ENCODE results near the gene MLN. TPM values are rescaled to one million over a fixed set of nuclear protein-coding genes. Genes with fewer than 3 reads are reported as not detected.
A peak's percentile ranks its signal among the peaks of the same experiment; 100 is the strongest.

Gene MLN
- total RNA-seq = not detected
- not detected for polyA plus RNA-seq
- long read RNA-seq, donor 1 = 0 reads
- long read RNA-seq, donor 2 = 0 reads

DNA sequence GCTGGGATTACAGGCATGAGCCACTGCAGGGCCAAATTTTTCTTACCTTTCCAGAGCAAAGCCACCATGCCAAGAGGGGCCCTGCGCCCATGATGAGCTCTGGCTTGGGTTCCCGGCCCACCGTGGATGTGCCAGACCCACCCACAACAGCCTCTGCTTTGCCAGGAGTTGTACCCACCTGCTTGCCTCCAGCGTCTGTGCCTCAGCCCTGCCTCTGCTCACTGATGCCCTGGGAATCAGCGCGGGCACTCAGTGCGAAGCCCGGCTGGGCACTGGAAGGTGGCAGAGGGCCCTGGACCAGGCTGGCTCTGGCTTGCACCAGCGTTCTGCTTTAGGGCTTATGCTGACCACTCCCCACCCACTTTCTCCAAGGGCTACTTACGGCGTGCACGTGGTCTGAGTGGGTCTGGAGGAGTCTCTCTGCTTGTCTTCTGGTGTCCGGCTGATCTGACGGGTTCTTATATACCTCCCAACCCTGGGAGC lies at the start of gene MLN:
Gene MLN (minus strand): TSS at position 433 of the 483 bp plus-strand sequence. CDS start 2,840 bp downstream, outside the sequence.
- Histone ChIP-seq H3K4me1 (no peaks in the 10 kb centered on the region), H3K36me3 (ENCODE audit: insufficient read depth in 1 of 2, low read depth in 1 of 2) (no peaks in the 10 kb centered on the region), H3K9me3 (no peaks in the 10 kb centered on the region), H3K27ac (no peak within 1 kb of the TSS), H3K27me3 (ENCODE audit: insufficient read depth in 3 of 3, low read length in 2 of 3) (peaks cover 0 to 29% (median 9%) of the 10 kb centered on the region in 3 donors), H3K4me3 (no peak within 1 kb of the TSS)
- no peak for ATAC-seq
- intact Hi-C loops (cut with DNase I) = no loop called here
- DNase-seq = no peak
- TF ChIP-seq, protein P1, sequence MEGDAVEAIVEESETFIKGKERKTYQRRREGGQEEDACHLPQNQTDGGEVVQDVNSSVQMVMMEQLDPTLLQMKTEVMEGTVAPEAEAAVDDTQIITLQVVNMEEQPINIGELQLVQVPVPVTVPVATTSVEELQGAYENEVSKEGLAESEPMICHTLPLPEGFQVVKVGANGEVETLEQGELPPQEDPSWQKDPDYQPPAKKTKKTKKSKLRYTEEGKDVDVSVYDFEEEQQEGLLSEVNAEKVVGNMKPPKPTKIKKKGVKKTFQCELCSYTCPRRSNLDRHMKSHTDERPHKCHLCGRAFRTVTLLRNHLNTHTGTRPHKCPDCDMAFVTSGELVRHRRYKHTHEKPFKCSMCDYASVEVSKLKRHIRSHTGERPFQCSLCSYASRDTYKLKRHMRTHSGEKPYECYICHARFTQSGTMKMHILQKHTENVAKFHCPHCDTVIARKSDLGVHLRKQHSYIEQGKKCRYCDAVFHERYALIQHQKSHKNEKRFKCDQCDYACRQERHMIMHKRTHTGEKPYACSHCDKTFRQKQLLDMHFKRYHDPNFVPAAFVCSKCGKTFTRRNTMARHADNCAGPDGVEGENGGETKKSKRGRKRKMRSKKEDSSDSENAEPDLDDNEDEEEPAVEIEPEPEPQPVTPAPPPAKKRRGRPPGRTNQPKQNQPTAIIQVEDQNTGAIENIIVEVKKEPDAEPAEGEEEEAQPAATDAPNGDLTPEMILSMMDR (IDR thresholded peaks at IDR 0.05) = no peak
- WGBS, 3 donors = 76 to 79% (median 77%) methylated on average over 14 of the region's 14 CpGs

DNA sequence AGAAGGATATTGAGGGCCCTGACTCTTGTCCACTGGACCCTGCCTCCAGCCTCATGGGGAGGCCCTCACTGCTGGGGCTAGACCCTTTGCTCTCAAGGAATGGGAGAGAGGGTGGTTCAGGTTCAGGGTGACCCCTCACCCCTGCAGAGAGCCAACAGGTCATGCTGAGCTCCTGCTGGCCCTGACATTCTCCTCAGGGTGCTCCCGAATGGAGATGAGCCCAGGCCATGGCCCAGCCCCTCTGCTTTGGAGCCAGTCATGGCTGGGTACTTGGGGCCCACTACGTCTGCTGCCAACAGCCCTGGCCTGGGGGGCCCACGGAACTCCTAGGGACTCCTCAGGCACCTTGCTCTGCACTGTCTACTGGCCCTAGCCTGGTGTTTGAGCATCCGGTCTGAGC lies 49.2 kb upstream of the MLN start:
- Histone ChIP-seq H3K4me3 (no peak overlapping the region), H3K9me3 (no peaks in the 10 kb centered on the region), H3K27me3 (ENCODE audit: insufficient read depth in 3 of 3, low read length in 2 of 3) (no peaks in the 10 kb centered on the region), H3K36me3 (ENCODE audit: insufficient read depth in 1 of 2, low read depth in 1 of 2) (no peaks in the 10 kb centered on the region), H3K4me1 (no peaks in the 10 kb centered on the region), H3K27ac (no peak overlapping the region)
- TF ChIP-seq, protein P1 (IDR thresholded peaks at IDR 0.05) = no peak
- intact Hi-C loops (cut with DNase I) = no loop called here
- no peak for ATAC-seq
- DNase-seq = no peak
- 75 to 95% (median 82%) methylated on average over 4 of the region's 4 CpGs for WGBS, 3 donors

DNA sequence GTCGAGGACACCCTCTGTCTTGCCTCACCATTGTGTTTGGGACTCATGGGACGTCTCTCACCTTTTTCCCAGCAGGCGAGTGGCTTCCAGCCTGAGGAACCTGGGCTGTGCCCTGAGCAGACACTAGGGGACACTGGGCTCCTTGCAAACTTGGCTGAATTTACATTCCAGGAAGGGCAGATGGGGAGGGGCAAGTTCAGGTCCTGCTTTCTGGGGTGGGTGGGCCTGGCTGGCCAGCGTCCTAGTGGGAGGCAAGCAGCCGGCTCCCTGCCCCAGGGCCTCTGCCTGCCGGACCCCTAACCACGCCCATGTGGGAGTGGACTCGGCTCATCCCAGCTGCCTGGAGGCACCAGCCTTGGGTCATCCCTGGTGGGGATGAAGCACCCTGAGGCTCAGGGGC lies 48.2 kb upstream of the MLN start:
- no peaks in the 10 kb centered on the region for H3K27me3 ChIP-seq (ENCODE audit: insufficient read depth in 3 of 3, low read length in 2 of 3)
- ATAC-seq = no peak

DNA sequence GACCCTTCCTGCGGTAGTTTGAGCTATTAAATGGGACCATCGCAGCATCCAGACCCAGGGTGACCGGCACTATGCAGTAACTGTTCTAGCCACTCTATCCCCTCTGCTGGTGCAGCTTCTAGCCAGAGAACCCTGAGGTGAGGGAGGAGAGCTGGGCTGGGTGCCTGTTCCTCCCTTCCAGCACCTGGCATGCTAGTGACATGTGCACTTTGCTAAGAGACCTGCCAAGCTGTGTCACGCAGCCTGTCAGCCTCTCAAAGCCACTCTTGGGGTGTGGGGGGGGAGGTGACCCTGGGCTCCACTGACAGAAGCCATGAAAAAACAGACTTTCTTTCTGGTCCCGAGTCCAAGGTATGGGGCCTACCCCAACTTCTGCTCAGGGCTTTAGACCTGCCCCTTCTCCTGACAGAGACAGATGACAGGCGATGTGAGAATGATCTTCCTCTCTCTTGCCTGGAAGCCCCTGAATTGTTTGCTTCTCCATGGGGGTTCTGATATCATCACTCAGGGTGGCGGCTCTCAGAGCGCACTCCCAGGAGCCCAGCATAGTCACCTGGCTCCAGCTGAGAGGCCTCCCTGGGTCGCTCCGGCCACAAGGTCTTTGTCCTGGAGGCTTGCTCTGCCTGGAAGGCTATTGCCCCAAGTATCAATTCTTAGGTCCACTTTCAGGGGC lies 47.2 kb upstream of the MLN start:
- Histone ChIP-seq H3K4me1 (no peaks in the 10 kb centered on the region), H3K27me3 (ENCODE audit: insufficient read depth in 3 of 3, low read length in 2 of 3) (no peaks in the 10 kb centered on the region), H3K9me3 (no peaks in the 10 kb centered on the region), H3K27ac (no peak overlapping the region), H3K4me3 (no peak overlapping the region), H3K36me3 (ENCODE audit: insufficient read depth in 1 of 2, low read depth in 1 of 2) (no peaks in the 10 kb centered on the region)
- WGBS, 3 donors = 71 to 80% (median 78%) methylated on average over 10 of the region's 10 CpGs
- TF ChIP-seq, protein P1 (IDR thresholded peaks at IDR 0.05) = no peak
- DNase-seq = no peak
- ATAC-seq = peak in 2 of 4 donors; percentile 43 to 45
- intact Hi-C loops (cut with DNase I) = no loop called here

More for the DNA sequence above, 48.2 kb upstream of the MLN start:
- 30 to 36% (median 35%) methylated on average over 4 to 8 of the region's 8 CpGs for WGBS, 3 donors
- no peaks in the 10 kb centered on the region for H3K4me1 ChIP-seq
- H3K36me3 ChIP-seq (ENCODE audit: insufficient read depth in 1 of 2, low read depth in 1 of 2) = no peaks in the 10 kb centered on the region
- intact Hi-C loops (cut with DNase I) = no loop called here
- TF ChIP-seq, protein P1 (IDR thresholded peaks at IDR 0.05) = no peak
- H3K4me3 ChIP-seq = no peak overlapping the region
- no peaks in the 10 kb centered on the region for H3K9me3 ChIP-seq
- no peak overlapping the region for H3K27ac ChIP-seq
- DNase-seq = no peak

All from psoas muscle (tissue), 8 donors.